MCF 10A (cell line): Measurements from ENCODE around the gene LMX1B. TPM values are rescaled to one million over a fixed set of nuclear protein-coding genes. Genes with fewer than 3 reads are reported as not detected.

Source experiments
- BruUV-seq: library from RNA; stranded (reverse); fragments of 400-500 nt; replicated peaks from 2 replicates; lab custom pipeline; 2021; lab: Mats Ljungman, UMichigan
- CTCF ChIA-PET: fragments of 300-600 bp; sonication (Branson Sonifier 250); formaldehyde crosslinking; extraction: SDS; loops from one replicate; lab custom pipeline; 2021; ENCODE audit warnings: antibody characterized with exemption, inconsistent platforms; lab: Yijun Ruan, JAX
- POLR2A ChIA-PET: fragments of 300-600, 350-650 bp; sonication (Branson Sonifier 250); formaldehyde crosslinking; extraction: SDS; loops from one replicate; lab custom pipeline; 2020; ENCODE audit warnings: antibody characterized with exemption, inconsistent platforms; lab: Yijun Ruan, JAX
- DNase-seq: peaks from one replicate; pipeline ENCODE4 v3.0.0-alpha.2; 2018; ENCODE audit not compliant: unreplicated experiment
- H3K27ac Mint-ChIP-seq: one replicate; pipeline ENCODE4 v1.8.0; 2022; ENCODE audit warnings: mild to moderate bottlenecking, low read depth, mixed read lengths; ENCODE audit not compliant: unreplicated experiment
- H3K27me3 Mint-ChIP-seq: one replicate; pipeline ENCODE4 v1.8.0; 2022; ENCODE audit warnings: mixed read lengths; ENCODE audit not compliant: insufficient read depth, unreplicated experiment
- H3K36me3 Mint-ChIP-seq: one replicate; pipeline ENCODE4 v1.8.0; 2022; ENCODE audit warnings: mild to moderate bottlenecking, moderate library complexity, mixed read lengths; ENCODE audit not compliant: insufficient read depth, unreplicated experiment
- H3K4me1 Mint-ChIP-seq: one replicate; pipeline ENCODE4 v1.8.0; 2022; ENCODE audit warnings: mixed read lengths; ENCODE audit not compliant: insufficient read depth, unreplicated experiment
- H3K4me3 Mint-ChIP-seq: one replicate; pipeline ENCODE4 v1.8.0; 2022; ENCODE audit warnings: mild to moderate bottlenecking, moderate library complexity, mixed read lengths; ENCODE audit not compliant: unreplicated experiment
- H3K9me3 Mint-ChIP-seq: one replicate; pipeline ENCODE4 v1.8.0; 2022; ENCODE audit warnings: mixed read lengths; ENCODE audit not compliant: unreplicated experiment
- intact Hi-C: fragments of 100-400 bp; cut with micrococcal nuclease; formaldehyde crosslinking; loops from 2 replicates; pipeline ENCODE4 v1.14.1; 2022
- total RNA-seq: library from RNA; stranded (reverse); gene quantifications from 2 replicates; pipeline ENCODE4 v1.2.3, GENCODE V29; 2022
- TF ChIP-seq, protein P1 (sequence below): fragments of 200-600 bp; IDR thresholded peaks from one replicate; pipeline ENCODE4 v1.8.0; 2022; ENCODE audit warnings: antibody characterized with exemption, mild to moderate bottlenecking; ENCODE audit not compliant: unreplicated experiment

LMX1B gene
- total RNA-seq, 1 experiment from 2014 or later, result 3.4 TPM

DNA sequence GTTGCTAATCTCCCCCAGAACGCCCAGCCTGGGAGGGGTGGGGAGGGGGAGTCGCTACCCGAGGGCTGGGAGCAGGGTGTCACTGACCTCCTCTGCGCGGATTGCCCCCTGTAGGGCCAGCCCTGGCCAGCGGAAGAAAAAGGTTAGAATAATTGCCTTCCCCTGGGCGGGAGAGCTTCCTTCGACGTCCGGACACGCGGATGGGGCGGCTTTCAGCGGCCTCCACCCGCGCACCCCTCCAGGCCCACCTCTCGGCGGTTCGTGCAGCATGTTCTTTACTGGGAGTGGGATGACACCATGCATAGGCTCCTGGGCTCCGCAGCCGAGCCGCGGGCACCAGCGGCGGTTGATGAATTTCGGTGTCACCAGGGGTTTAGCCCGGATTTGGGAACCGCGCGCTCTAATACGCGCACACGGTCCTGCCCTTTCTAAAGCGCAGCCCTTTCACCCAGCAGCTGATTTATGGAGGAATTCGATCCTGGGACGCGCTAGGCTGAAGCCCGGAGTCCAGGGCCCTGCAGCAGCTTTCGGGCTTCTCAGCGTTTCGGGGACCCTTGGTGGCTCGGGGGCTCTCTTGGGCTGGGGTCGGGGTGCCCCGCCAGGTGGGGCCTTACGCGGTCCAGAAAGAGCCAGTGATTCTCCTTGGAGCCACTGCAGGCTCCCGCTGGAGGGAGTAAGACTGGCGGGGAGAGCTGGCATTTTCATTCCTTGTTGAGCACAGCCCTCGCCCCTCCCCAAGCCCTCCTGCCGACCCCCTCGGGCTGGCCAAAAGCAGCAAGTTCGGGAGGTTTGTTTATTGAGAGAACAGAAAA lies 10.1 kb downstream of the LMX1B start:
- Mint-ChIP-seq H3K9me3 (no peaks in the 10 kb centered on the region), H3K27me3 (no peaks in the 10 kb centered on the region), H3K36me3 (peaks cover 6% of the 10 kb centered on the region), H3K4me1 (no peaks in the 10 kb centered on the region), H3K27ac (no peak overlapping the region), H3K4me3 (no peak overlapping the region)
- CTCF ChIA-PET, result no interaction called here
- TF ChIP-seq, protein P1, sequence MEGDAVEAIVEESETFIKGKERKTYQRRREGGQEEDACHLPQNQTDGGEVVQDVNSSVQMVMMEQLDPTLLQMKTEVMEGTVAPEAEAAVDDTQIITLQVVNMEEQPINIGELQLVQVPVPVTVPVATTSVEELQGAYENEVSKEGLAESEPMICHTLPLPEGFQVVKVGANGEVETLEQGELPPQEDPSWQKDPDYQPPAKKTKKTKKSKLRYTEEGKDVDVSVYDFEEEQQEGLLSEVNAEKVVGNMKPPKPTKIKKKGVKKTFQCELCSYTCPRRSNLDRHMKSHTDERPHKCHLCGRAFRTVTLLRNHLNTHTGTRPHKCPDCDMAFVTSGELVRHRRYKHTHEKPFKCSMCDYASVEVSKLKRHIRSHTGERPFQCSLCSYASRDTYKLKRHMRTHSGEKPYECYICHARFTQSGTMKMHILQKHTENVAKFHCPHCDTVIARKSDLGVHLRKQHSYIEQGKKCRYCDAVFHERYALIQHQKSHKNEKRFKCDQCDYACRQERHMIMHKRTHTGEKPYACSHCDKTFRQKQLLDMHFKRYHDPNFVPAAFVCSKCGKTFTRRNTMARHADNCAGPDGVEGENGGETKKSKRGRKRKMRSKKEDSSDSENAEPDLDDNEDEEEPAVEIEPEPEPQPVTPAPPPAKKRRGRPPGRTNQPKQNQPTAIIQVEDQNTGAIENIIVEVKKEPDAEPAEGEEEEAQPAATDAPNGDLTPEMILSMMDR, result no peak
- no peak for DNase-seq
- intact Hi-C loops, result no loop called here
- BruUV-seq, result no TSS peak
- POLR2A ChIA-PET, result no interaction called here

DNA sequence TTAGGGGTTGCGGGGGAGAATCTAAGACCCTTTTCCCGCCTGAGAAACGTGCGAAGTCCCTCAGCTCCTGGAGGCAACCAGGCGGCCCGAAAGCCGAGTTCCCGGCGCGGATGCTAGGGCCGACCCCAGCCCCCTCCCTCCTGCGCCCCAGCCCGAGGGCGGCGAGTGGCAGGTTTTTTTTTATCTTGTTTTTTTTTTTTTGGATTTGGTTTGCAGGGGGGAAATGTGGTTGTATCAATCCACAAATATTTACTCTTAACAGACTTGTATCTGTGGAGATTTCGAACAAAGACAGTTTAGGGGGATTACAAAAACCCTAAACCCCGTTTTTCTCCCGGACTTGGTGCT lies 10.7 kb downstream of the LMX1B start:
- Mint-ChIP-seq H3K27ac (no peak overlapping the region), H3K36me3 (peaks cover 6% of the 10 kb centered on the region), H3K4me1 (no peaks in the 10 kb centered on the region), H3K9me3 (no peaks in the 10 kb centered on the region), H3K27me3 (no peaks in the 10 kb centered on the region), H3K4me3 (no peak overlapping the region)
- no peak for DNase-seq
- no TSS peak for BruUV-seq
- intact Hi-C loops, result no loop called here
- TF ChIP-seq, protein P1, result no peak
- CTCF ChIA-PET, result no interaction called here
- POLR2A ChIA-PET, result no interaction called here

DNA sequence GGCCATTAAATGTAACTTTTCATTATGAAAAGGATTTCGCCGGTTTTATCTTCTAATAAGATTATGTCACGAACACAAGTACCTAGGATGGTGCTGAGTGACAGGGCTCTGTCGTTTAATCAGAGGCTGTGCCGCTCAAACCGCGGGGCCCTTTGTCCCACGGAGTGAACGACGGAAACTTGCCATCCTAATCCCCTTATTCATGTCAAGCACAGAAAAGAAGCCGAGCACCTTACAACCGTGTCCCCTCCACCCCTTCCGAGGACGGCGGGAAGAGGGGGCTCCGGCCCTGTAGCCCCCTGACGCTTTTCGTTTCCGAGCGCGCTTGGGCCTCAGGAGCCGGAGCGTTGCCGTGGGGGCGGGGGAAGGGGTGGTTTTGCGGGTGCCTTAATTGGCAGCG lies 11.2 kb downstream of the LMX1B start:
- no peak overlapping the region for H3K27ac Mint-ChIP-seq
- H3K36me3 Mint-ChIP-seq, result peaks cover 6% of the 10 kb centered on the region
- no peaks in the 10 kb centered on the region for H3K27me3 Mint-ChIP-seq
- no peak overlapping the region for H3K4me3 Mint-ChIP-seq
- intact Hi-C loops, result no loop called here
- TF ChIP-seq, protein P1, result no peak
- BruUV-seq, result no TSS peak
- POLR2A ChIA-PET, result no interaction called here
- no peaks in the 10 kb centered on the region for H3K4me1 Mint-ChIP-seq
- no peaks in the 10 kb centered on the region for H3K9me3 Mint-ChIP-seq
- DNase-seq, result no peak
- CTCF ChIA-PET, result no interaction called here

DNA sequence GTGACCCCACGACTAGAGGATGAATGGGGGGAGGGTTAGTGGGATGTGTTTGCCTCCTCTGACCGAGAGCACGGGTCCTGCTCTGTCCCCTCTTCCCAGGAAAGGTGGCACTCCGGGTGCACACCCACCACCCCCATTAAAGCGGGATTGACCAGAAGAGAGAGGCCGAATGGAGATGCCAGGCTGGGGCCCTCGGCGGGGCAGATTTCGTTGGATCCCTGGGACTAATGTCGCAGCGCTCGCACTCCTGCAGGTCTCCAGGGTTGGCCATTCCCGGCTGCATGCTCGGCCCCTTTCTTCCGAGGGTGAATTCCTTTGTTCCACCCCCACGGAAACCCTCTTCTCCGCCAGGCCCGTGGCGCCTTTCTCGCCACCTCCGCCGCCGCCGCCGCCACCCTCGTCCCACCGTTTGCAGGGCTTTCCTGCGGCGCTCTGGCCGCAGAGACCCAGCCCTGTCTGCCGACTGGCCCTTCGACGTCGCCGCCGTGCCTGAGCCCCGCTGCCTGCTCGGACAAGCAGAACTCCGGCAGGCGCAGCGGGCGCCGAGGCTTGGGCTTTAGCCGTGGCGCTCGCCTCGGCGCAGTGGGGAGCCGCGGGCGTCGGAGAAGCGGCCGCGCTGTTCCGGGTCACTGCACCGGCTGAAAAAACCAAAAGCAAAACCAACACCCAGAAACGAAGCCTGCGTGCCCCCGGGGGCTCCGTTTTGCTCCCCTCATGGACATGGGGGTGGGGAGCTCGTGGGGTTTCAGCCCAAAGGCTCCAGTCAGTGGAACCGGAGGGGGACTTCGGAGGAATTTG lies 11.8 kb downstream of the LMX1B start:
- ChIA-PET POLR2A (no interaction called here), CTCF (no interaction called here)
- Mint-ChIP-seq H3K36me3 (peaks cover 6% of the 10 kb centered on the region), H3K27ac (no peak overlapping the region), H3K4me3 (no peak overlapping the region), H3K9me3 (no peaks in the 10 kb centered on the region), H3K27me3 (no peaks in the 10 kb centered on the region), H3K4me1 (no peaks in the 10 kb centered on the region)
- intact Hi-C loops, result no loop called here
- TF ChIP-seq, protein P1, result no peak
- no TSS peak for BruUV-seq
- DNase-seq, result no peak
